Measurements from ENCODE around the gene RGS17.

The RGS17 gene

DNA sequence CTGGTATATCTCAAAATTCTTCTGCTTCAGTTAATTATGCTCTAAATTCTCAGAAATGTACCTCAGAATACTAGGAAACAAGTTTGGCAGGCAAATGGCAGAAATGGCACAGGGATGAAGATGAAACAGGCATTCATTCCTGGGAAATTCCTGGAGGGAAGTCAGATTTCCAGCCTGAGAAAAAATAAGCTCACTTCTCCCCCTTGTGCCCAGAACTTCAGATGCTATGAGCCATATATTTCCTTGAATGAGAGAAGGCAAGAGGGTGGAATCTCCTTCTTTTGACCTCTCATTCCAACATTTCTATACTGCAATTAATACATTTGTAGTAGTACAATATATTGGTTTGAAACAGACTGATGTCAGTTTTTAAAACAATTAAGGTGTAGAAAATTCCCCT lies 22.8 kb downstream of the RGS17 start:
- no peak overlapping the region for H3K4me3 ChIP-seq (ENCODE audit: low read depth, low read length)
- DNase-seq (ENCODE audit: low read depth): peak; percentile 23
- peak; percentile 60 for TF ChIP-seq CTCF (IDR thresholded peaks at IDR 0.05; ENCODE audit: low read depth, low read length, missing control alignments)
- in situ Hi-C loops (cut with HindIII; ENCODE audit: low sequenced_read_pairs): no loop called here

DNA sequence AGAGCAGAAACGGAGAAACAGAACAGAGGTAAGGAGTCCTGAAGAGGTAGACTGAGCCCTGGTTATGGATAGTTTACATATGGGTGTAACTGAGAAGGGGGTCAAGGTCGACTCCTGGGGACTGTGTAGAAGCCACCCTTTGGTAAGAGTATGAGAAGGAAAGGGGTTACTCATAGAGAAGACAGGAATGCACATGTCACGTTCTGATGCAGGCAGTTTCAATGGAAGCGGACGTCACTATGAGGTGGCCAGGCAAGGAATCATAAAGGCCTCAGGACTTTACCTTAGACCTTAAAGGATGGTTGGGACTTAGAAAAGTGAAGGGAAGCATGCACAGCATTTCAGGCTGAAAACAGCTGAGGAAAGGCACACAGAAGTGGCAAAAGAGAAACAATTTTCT lies 25.1 kb downstream of the RGS17 start:
- no peak overlapping the region for H3K4me3 ChIP-seq (ENCODE audit: low read depth, low read length)
- no peak for DNase-seq (ENCODE audit: low read depth)
- in situ Hi-C loops (cut with HindIII; ENCODE audit: low sequenced_read_pairs): no loop called here
- TF ChIP-seq CTCF (IDR thresholded peaks at IDR 0.05; ENCODE audit: low read depth, low read length, missing control alignments): no peak

GRCh38 chr6:153104220-153104619 lies 26.9 kb downstream of the RGS17 start:
- in situ Hi-C loops (cut with HindIII; ENCODE audit: low sequenced_read_pairs): loop anchor here (5.0 kb wide), 1 partner anchor 67 kb away; no protein-coding TSS in a partner anchor
- DNase-seq (ENCODE audit: low read depth): no peak
- H3K4me3 ChIP-seq (ENCODE audit: low read depth, low read length): no peak overlapping the region
- no peak for TF ChIP-seq CTCF (IDR thresholded peaks at IDR 0.05; ENCODE audit: low read depth, low read length, missing control alignments)

DNA sequence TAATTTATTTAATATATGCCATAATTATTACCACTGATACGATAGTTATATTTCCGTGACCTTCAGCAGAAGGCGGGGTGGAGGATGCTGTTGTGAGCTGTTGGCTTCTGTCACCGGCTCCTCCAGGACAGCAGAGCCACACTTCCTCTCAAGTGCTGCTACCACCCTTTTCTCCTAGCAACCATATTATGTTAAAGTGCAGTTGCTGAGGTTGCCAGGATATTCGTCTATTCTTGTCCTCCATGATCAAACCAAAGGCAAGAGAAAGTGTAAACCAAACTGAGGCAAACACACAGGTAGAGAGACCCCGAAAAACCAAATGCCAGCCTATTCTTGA lies 27.8 kb downstream of the RGS17 start:
- no peak overlapping the region for H3K4me3 ChIP-seq (ENCODE audit: low read depth, low read length)
- in situ Hi-C loops (cut with HindIII; ENCODE audit: low sequenced_read_pairs): loop anchor here (5.0 kb wide), 1 partner anchor 66 kb away; no protein-coding TSS in a partner anchor
- no peak for DNase-seq (ENCODE audit: low read depth)
- TF ChIP-seq CTCF (IDR thresholded peaks at IDR 0.05; ENCODE audit: low read depth, low read length, missing control alignments): no peak

GRCh38 chr6:153102605-153103318 lies 28.3 kb downstream of the RGS17 start:
- no peak overlapping the region for H3K4me3 ChIP-seq (ENCODE audit: low read depth, low read length)
- DNase-seq (ENCODE audit: low read depth): no peak
- in situ Hi-C loops (cut with HindIII; ENCODE audit: low sequenced_read_pairs): loop anchor here (5.0 kb wide), 1 partner anchor 65 kb away; no protein-coding TSS in a partner anchor
- no peak for TF ChIP-seq CTCF (IDR thresholded peaks at IDR 0.05; ENCODE audit: low read depth, low read length, missing control alignments)

DNA sequence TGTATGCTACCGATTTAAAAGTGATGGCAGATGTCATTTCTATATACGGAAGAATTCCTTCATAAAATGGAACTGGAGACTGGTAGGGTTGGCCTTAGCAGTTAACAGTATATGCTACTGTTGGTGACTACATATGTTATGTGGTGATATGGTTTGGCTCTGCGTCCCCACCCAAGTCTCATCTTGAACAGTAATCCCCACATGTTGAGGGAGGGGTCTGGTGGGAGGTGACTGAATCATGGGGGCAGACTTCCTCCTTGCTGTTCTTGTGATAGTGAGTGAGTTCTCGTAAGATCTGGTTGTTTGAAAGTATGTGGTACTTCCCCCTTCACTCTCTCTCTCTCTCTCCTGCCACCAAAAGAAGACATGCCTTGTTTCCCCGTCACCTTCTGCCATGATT lies 29.6 kb downstream of the RGS17 start:
- H3K4me3 ChIP-seq (ENCODE audit: low read depth, low read length): no peak overlapping the region
- no peak for DNase-seq (ENCODE audit: low read depth)
- in situ Hi-C loops (cut with HindIII; ENCODE audit: low sequenced_read_pairs): loop anchor here (5.0 kb wide), 1 partner anchor 64 kb away; no protein-coding TSS in a partner anchor
- no peak for TF ChIP-seq CTCF (IDR thresholded peaks at IDR 0.05; ENCODE audit: low read depth, low read length, missing control alignments)

All from astrocyte of the cerebellum (primary cell).